ES-I3 (cell line): Measurements from ENCODE around the gene SIDT1.

Experiments used
- H3K36me3 ChIP-seq: 2 replicates; pipeline ENCODE4 v1.6.1; 2013; ENCODE audit warnings: mild to moderate bottlenecking, low read length, control low read depth, moderate library complexity; ENCODE audit not compliant: insufficient read depth
- H3K4me1 ChIP-seq: 2 replicates; pipeline ENCODE4 v1.6.1; 2013; ENCODE audit warnings: mild to moderate bottlenecking, control low read depth, low read length; ENCODE audit not compliant: insufficient read depth
- H3K9ac ChIP-seq: 2 replicates; pipeline ENCODE4 v1.6.1; 2013; ENCODE audit warnings: low read depth, mild to moderate bottlenecking, low read length, moderate library complexity
- H3K9me3 ChIP-seq: 2 replicates; pipeline ENCODE4 v1.6.1; 2013; ENCODE audit warnings: mild to moderate bottlenecking, low read length, moderate library complexity; ENCODE audit not compliant: control insufficient read depth, insufficient read depth

Gene SIDT1

DNA sequence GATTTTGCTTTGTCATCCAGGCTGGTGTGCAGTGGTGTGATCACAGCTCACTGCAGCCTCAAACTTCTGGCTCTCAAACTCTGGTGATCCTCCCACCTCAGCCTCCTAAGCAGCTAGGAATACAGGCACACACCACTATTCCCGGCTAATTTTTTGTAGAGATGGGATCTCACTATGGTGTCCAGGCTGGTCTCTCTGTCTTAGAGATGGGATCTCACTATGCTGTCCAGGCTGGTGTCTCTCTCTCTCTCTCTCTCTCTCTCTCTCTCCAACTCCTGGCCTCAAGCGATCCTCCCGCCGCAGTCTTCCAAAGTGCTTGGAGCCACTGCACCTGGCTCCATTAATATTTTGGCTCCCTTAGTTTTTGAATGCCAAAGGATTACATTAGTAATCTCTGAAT lies 146.4 kb downstream of the SIDT1 start:
- H3K9me3 ChIP-seq: no peaks in the 10 kb centered on the region
- H3K9ac ChIP-seq: no peak overlapping the region
- H3K36me3 ChIP-seq: no peaks in the 10 kb centered on the region; the same call in 1 of the 2 replicates
- 0 out of 2 replicates have a peak, but pooled peaks cover 10% of the 10 kb centered on the region for H3K4me1 ChIP-seq
